Endothelial cell (in vitro differentiated cells): Measurements from ENCODE around the gene RPRD1B. TPM values are rescaled to one million over a fixed set of nuclear protein-coding genes. Genes with fewer than 3 reads are reported as not detected.

Source experiments
- DNase-seq: peaks from one replicate; pipeline ENCODE4 v3.0.0; 2021; ENCODE audit warnings: low spot score
- H3K27ac Mint-ChIP-seq: one replicate; pipeline ENCODE4 v1.8.0; 2021; ENCODE audit warnings: mixed read lengths, inconsistent platforms; ENCODE audit not compliant: unreplicated experiment
- H3K27me3 Mint-ChIP-seq: one replicate; pipeline ENCODE4 v1.8.0; 2021; ENCODE audit warnings: mild to moderate bottlenecking, moderate library complexity, mixed read lengths, inconsistent platforms; ENCODE audit not compliant: unreplicated experiment
- H3K36me3 Mint-ChIP-seq: one replicate; pipeline ENCODE4 v1.8.0; 2021; ENCODE audit warnings: mild to moderate bottlenecking, low read depth, mixed read lengths, inconsistent platforms; ENCODE audit not compliant: unreplicated experiment
- H3K4me1 Mint-ChIP-seq: one replicate; pipeline ENCODE4 v1.8.0; 2021; ENCODE audit warnings: mild to moderate bottlenecking, mixed read lengths, inconsistent platforms; ENCODE audit not compliant: unreplicated experiment
- H3K4me3 Mint-ChIP-seq: one replicate; pipeline ENCODE4 v1.8.0; 2021; ENCODE audit warnings: mild to moderate bottlenecking, mixed read lengths, inconsistent platforms; ENCODE audit not compliant: unreplicated experiment
- H3K9me3 Mint-ChIP-seq: one replicate; pipeline ENCODE4 v1.8.0; 2021; ENCODE audit warnings: mixed read lengths, inconsistent platforms; ENCODE audit not compliant: unreplicated experiment
- total RNA-seq: library from RNA; stranded (reverse); fragmentation: NEBNext Ultra II Directional; extraction: Animal tissue kit (Norgen Biotek cat#: 25700); gene quantifications from one replicate; pipeline ENCODE4 v1.2.1, GENCODE V29; 2021; ENCODE audit not compliant: unreplicated experiment
- TF ChIP-seq, protein P1 (sequence below): fragments of 200-600 bp; sonication (generic); IDR thresholded peaks from one replicate; pipeline ENCODE4 v1.5.0; 2021; ENCODE audit warnings: antibody characterized with exemption; ENCODE audit not compliant: unreplicated experiment

The RPRD1B gene
- total RNA-seq, 1 donor from 2014 or later = 24.1 TPM

GRCh38 chr20:38117635-38118034 lies 84.1 kb downstream of the RPRD1B start:
- Mint-ChIP-seq H3K9me3 (no peaks in the 10 kb centered on the region), H3K4me1 (peaks cover 4% of the 10 kb centered on the region), H3K36me3 (no peaks in the 10 kb centered on the region), H3K27ac (no peak overlapping the region), H3K27me3 (peaks cover 1% of the 10 kb centered on the region), H3K4me3 (no peak overlapping the region)
- DNase-seq = no peak
- TF ChIP-seq, protein P1, sequence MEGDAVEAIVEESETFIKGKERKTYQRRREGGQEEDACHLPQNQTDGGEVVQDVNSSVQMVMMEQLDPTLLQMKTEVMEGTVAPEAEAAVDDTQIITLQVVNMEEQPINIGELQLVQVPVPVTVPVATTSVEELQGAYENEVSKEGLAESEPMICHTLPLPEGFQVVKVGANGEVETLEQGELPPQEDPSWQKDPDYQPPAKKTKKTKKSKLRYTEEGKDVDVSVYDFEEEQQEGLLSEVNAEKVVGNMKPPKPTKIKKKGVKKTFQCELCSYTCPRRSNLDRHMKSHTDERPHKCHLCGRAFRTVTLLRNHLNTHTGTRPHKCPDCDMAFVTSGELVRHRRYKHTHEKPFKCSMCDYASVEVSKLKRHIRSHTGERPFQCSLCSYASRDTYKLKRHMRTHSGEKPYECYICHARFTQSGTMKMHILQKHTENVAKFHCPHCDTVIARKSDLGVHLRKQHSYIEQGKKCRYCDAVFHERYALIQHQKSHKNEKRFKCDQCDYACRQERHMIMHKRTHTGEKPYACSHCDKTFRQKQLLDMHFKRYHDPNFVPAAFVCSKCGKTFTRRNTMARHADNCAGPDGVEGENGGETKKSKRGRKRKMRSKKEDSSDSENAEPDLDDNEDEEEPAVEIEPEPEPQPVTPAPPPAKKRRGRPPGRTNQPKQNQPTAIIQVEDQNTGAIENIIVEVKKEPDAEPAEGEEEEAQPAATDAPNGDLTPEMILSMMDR = no peak

- Mint-ChIP-seq H3K36me3 (no peaks in the 10 kb centered on the region), H3K27ac (no peak overlapping the region), H3K9me3 (no peaks in the 10 kb centered on the region), H3K4me3 (no peak overlapping the region), H3K4me1 (peaks cover 6% of the 10 kb centered on the region), H3K27me3 (no peaks in the 10 kb centered on the region)
- DNase-seq = no peak
- TF ChIP-seq, protein P1 = no peak
Measured at GRCh38 chr20:38119446-38119845, 85.9 kb downstream of the RPRD1B start.

DNA sequence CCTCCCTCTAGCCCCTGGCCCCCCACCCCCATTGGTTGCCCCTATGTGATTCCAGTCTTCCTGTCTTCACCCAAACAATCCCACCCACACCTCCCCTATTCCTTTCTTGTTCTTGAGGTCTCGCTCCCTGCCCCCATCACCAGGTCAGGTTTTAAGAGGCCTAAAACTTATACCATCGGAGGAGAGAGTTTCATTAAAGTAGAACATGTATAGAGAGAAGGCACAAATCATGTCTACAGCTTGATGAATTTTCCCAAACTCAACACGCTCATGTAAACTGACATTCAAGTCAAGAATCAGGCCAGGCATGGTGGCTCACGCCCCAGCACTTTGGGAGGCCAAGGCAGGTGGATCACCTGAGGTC lies 87.1 kb downstream of the RPRD1B start:
- no peak for DNase-seq
- Mint-ChIP-seq H3K27ac (no peak overlapping the region), H3K36me3 (no peaks in the 10 kb centered on the region), H3K4me1 (peaks cover 6% of the 10 kb centered on the region), H3K27me3 (no peaks in the 10 kb centered on the region), H3K9me3 (no peaks in the 10 kb centered on the region), H3K4me3 (no peak overlapping the region)
- TF ChIP-seq, protein P1 = no peak

GRCh38 chr20:38121741-38122140 lies 88.2 kb downstream of the RPRD1B start:
- Mint-ChIP-seq H3K27ac (no peak overlapping the region), H3K4me3 (no peak overlapping the region), H3K9me3 (no peaks in the 10 kb centered on the region), H3K36me3 (no peaks in the 10 kb centered on the region), H3K4me1 (peaks cover 6% of the 10 kb centered on the region), H3K27me3 (no peaks in the 10 kb centered on the region)
- no peak for DNase-seq
- TF ChIP-seq, protein P1 = no peak

DNA sequence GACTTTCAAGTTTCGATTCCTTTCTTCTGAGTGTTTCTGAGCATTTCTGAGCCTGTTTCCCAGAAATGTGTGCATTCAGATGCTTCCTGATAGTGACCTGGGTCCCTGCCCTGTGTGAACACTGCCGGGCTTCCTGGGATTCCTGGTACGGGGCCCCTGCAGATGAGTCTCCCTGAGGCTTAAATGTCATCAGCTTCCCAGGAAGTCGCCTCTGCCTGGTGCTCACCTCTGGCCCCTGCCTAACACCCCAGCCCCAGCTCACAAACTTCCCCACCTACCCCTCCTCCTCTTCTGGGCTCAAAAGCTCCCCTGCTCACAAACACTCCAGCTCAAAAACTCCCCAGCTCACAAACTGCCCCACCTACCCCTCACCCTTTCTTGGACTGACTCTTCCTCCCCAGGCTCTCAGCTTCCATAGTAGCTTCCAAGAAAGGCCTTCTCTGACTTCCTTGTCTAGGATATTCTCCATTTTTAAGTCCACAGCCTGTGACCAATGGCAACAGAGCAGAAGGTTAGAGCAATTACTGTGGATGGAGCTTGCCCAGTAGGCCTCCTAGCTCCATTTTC lies 89.6 kb downstream of the RPRD1B start:
- no peak for DNase-seq

More for the DNA sequence above, 89.6 kb downstream of the RPRD1B start:
- Mint-ChIP-seq H3K4me1 (peaks cover 11% of the 10 kb centered on the region), H3K27ac (no peak overlapping the region), H3K4me3 (no peak overlapping the region), H3K9me3 (no peaks in the 10 kb centered on the region), H3K27me3 (no peaks in the 10 kb centered on the region), H3K36me3 (no peaks in the 10 kb centered on the region)
- TF ChIP-seq, protein P1 = no peak
